Measurements from ENCODE around the gene CCDC87.
A peak's percentile ranks its signal among the peaks of the same experiment; 100 is the strongest.
"Not testable (repeated sequence)": the region's sequence is repeated elsewhere in the genome, so short reads cannot be mapped to it uniquely, and the experiment has no call there.

The CCDC87 gene

DNA sequence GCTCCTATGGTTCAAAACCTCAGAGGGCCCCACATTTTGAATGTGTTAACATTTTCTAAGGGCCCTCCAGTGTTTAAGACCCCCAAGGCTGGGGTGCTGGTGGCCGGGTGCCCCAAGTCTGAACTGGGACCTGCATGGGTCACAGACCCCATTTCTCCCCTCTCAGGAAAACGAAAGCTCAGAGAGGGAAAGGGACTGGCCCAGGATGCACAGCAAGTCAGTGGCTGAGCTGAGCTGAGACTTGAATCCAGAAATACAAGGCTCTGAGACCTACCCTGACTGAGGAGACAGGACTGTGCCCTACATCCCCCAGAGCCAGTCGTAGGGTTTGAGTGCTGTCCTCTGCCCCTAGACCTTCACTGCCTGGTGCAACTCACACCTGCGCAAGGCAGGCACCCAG, 42.0 kb downstream of the CCDC87 start:
- DNase-seq = no peak

DNA sequence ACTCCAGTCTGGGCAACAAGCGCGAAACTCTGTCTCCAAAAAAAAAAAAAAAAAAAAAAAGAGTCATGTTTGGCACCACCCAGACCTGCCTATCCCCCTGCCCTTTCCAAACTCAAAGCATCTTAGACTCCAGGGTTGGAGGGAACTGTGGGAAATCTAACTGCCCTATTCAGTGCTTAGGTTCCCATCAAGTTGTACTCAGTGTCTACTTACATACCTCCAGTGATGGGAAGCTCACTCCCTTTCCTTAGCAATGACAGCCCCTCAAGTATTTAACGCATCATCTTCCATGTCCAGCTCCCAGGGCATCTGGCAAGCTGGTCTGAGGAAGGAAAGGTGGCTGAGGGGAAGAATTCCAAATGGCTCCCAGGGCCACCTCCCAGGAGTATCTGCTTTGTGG, 43.2 kb downstream of the CCDC87 start:
- DNase-seq = no peak

DNA sequence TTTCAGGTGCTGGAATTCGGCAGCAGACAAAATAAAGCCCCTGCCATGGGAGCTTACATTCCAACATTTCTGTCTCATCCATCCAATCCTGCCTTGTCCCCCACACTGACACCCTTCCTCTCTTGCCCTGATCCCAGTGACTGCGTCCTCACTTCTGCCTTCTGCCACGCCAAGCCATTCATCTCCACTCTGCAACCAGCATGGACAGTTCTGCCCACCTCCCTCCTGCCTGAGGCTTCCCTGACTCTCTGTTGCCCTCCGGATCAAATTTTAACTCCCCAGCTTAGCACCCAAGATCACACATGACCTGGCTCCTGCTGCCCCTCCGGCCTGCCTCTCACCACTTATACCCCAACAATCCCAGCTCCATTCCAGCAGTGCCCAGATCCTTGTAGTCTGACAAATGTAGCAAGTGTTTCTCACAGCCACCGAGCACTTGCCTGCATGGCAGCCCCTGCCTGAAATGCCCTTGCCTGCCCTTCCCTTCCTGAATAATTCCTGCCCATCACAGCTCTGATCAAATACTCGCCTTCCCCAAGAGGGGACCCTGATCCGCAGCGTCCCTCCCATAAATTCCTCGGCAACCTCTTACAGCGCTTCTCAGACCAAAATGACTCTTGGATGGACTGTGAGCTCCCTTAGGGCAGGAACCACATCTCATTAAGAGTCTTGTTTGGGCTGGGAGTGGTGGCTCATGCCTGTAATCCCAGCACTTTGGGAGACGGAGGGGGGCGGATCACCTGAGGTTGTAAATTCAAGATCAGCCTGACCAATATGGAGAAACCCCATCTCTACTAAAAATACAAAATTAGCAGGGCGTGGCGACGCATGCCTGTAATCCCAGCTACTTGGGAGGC, 43.9 kb downstream of the CCDC87 start:
- no peak for DNase-seq

DNA sequence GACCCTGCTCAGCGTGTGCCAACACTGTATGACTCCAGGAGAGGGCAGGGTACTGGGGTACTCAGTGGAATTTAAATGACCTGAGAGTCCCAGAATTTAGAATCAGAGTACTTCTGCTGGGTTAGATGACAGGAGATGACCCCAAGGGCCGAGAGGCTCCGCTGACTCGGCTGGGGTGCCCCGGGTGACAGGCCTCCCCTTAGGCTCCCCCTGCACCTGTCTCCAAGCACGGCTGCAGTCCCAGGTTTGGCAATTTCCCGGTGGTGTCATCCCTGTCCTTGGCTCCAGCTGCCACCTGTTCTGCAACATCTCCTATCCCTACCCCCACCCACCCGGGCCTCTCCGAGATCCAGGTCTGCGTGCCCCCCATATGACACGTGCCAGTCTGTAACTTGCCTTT, 44.8 kb downstream of the CCDC87 start:
- no peak for DNase-seq

DNA sequence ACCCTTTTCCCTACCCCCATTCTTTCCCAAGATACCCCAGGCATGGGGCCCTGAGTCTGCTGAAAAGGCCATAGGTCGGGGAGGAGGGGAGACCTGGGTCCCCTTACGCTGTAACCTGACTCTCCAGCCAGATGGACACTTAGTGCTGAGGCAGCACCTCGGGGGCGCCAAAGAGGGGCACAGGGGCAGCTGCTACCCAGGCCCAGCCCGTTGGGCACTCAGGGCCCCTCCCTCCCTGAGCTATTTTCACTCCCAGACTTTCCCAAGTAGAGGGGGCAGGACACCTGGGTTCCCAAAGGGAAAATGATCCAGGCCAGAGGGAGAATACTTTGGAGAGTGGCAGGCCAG, 45.2 kb downstream of the CCDC87 start:
- DNase-seq = no peak

DNA sequence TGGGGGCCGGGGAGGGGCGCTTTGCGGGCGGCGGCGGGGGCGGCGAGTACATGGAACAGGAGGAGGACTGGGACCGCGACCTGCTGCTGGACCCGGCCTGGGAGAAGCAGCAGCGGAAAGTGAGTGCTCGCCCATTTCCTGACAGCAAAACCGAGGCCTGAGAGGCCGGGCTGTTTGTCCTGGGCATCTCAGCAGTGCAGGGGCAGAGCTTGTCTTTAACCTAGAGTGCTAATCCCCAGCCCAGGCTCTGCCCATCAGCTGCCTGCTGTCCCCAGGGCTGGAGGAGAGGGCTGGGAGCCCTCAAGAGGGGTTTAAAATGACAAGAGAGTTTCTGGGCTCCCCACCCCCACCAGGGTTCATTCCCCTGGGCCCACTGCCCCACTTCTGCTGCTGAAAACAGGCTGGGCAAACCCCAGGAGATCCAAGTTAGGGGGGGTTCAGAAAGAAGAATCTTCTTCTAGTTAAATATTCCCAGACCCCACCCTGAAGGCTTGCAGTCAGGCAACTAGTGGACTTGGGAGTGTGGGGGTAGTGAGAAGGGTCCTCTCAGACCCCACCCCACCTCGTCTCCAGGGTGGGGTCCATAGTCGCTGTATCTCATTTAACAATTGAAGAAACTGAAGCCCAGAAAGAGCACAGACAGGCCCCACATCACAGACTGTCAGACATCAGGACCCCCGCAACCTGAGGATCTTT, 45.7 kb downstream of the CCDC87 start:
- DNase-seq = no peak

DNA sequence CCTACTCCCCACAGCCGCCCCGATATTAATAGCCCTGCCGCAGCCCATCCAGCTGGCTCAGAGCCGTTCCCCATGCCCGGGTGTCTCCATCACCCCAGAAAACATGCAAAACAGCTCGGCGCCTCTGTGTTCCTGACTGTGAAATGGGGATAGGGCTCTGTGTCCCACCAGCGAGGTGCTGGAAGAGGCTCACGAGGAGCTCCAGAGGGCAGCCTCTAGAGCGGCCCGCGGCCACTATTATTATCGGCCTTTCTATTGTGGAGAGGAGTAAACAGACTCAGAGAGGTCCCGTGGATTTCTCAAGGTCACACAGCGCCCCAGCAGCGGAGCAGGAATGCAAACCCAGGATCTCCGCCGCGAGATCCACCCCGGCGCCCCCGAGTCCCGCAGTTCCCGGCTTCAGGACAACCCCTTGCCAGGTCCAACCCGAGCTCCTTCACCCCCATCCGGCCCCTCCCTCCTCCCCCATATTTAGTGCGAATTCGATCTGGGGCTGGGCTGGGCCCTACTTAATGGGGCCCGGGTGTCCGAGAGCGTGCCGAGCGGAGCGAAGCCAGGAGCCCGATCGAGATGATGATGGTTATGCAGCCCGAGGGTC, 46.4 kb downstream of the CCDC87 start, which contains the start of gene ACTN3:
Gene ACTN3 (plus strand): TSS at position 536 of the 598 bp plus-strand sequence. CDS start 35 bp downstream, at position 571.
- no peak for DNase-seq

DNA sequence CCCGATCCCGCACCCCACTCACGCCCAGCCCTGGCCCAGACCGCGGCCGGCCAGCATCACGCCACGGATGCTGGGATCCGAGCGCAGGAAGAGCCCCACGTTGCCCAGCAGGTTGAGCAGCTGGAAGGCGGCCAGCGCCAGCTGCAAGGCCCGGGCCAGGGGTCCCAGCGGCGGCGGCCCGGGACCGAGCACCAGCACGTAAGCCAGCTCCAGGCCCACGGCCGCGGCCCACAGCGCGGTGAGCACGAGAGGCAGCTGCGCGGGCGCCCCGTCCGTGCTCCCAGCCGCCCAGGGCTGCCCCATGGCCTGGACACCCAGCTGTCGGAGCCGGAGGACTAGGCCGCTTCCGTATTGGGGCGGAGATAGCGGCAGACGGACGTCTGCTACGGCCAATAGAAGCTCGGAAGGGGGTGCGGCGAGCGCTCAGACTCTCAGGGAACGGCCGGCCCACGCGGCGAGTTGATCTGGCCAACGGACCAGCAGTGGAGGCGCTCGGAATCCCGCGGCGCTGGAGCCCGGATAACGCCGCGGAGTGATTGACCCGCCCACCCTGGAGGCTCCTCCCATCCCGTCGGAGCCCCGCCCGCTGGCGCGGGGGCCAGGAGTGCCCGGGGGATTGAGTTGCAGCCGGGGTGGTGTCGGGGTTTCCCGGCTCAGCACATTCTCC, 47.0 kb downstream of the CCDC87 start, which contains the start of gene ZDHHC24:
Gene ZDHHC24 (minus strand): TSS at position 348 of the 667 bp plus-strand sequence. CDS start 45 bp downstream, at position 303.
- peak; percentile 98 for DNase-seq

DNA sequence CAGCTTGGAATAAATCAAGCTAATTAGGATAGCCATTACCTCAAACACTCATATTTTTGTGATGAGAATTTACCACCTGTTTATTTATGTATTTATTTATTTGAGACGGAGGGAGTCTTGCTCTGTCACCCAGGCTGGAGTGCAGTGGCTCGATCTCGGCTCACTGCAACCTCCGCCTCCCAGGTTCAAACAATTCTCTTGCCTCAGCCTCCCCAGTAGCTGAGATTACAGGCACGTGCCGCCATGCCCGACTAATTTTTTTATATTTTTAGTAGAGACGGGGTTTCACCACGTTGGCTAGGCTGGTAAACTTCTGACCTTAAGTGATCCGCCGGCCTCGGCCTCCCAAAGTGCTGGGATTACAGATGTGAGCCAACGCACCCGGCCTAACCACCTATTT, 47.9 kb downstream of the CCDC87 start:
- not testable (repeated sequence) for DNase-seq

DNA sequence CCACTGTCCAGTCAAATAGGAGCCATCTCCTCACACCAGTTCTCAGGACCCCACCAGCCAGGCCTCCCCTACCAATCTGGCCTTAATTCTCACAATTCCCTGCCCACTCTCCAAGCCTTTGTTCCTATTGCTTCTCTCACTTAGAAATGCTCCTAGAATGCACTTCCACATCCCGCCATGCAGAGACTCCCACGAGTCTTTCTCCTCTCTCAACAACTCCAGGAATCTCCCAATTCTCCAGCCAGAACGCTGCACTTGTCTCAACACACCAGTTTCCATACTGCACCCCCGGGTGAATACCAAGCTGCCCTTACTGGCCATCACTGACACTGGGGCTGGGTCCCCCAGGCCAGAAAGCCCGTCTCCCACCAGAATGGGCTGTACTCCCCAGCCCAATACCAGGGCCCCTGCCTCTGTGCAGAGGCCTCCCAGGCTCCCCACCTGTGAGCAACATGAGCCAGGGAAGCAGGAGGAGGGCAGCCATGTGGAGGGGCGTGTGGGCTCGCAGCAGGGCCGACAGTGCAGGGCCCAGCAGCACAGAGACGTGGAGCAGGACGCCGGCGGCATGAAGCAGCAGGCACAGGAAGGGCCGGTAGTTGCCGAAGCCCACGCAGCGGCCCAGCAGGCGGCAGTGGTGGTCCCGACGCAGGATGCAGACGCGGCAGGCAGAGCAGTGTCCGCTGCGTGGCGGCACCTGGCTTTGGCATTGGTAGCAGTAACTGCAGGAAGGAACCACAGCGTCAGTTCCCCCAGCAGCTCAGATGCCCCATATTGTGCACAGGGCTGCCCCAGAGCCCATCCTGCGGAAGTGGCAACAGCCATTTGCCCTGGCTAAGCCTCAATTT, 49.4 kb downstream of the CCDC87 start:
- DNase-seq = no peak

DNA sequence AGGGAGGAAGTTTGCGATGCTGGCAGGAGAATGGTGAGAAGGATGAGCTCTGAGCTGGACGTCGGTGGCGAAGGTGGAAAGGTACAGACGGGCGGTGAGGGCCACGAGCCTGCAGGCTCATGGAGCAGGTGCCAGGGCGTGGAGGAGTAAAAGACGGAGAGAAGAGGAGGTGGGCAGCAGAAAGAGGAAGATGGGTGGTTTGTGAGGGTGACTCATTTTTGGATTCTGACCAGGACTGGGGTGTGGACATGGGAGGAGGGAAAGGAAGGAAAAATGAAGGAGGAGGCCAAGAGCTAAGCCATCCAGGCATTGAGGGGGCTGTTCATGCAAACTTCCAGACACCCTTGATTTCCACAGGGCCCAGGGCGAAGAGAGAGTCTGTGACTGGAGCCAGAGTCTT, 50.5 kb downstream of the CCDC87 start:
- DNase-seq = no peak

DNA sequence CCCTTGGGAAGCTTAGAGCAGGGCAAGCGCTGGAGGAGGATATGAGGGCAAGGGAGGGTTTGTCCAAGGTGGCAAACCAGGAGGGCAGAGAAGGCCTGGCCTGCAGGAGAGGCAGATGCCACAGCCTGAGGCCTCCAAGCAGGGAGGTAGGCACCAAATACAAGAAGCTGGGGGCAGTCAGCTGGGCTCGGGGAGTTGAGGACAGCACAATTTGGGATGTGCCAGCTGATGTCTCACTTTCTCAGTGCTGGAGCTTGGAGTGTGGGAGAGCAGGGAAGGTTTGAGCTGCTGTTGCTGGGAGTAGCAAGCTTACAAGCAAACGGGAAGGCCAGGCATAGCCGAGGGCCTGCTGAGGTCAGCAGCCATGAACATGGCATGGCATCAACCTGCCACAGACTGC, 51.0 kb downstream of the CCDC87 start:
- DNase-seq = no peak

DNA sequence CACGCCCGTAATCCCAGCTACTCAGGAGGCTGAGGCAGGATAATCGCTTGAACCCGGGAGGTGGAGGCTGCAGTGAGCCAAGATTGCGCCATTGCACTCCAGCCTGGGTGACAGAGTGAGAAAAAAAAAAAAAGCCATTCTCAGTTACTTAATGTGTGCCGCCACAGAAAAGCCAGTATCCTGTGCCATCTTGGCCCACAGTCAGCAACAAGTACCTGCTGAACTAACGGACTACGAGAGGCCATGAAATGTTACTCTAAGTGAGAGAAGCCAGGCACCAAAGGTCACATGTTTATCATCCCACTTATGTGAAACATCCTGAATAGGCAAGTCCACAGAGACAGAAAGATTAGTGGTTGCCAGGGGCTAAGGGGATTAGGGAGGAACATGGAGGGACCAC, 52.3 kb downstream of the CCDC87 start:
- not testable (repeated sequence) for DNase-seq
